Testis (tissue), 2 donors: ENCODE results near the gene NAA20.

Experiments
- POLR2A ChIP-seq: fragments of 450-650 bp; IDR thresholded peaks from one replicate; pipeline ENCODE4 v1.6.1; 2017; ENCODE audit warnings: antibody characterized with exemption, mild to moderate bottlenecking, moderate library complexity
- TF ChIP-seq, protein P1 (sequence below), 3 experiments: fragments of 450-650 bp in 2 of 3; fragments of 200-600 bp in 1 of 3; sonication (generic) in 1 of 3; IDR thresholded peaks; one replicate each; pipeline ENCODE4 v1.5.1; 2016 to 2019; ENCODE audit warnings: antibody characterized with exemption in 3 of 3, mild to moderate bottlenecking in 2 of 3, moderate library complexity in 1 of 3

DNA sequence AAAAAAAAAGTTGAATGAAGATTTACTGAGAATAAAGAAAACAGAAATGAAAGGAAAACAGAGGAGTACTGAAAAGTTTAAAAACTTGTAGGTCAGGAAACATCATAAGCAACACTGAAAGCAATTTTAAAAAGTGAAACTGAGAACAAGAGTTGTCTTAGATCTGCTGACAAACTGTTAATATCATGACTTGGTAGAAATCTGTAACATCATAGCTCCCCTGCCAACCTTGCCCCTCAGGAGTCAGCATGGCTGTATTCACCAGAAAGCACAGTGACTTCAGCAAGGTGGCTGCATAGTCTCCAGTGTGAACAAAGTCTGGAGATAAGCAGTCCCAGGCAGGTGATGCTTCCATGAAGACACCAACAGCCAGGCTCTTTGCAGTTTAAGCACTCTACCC, 5.3 kb downstream of the NAA20 start:
- TF ChIP-seq, protein P1, sequence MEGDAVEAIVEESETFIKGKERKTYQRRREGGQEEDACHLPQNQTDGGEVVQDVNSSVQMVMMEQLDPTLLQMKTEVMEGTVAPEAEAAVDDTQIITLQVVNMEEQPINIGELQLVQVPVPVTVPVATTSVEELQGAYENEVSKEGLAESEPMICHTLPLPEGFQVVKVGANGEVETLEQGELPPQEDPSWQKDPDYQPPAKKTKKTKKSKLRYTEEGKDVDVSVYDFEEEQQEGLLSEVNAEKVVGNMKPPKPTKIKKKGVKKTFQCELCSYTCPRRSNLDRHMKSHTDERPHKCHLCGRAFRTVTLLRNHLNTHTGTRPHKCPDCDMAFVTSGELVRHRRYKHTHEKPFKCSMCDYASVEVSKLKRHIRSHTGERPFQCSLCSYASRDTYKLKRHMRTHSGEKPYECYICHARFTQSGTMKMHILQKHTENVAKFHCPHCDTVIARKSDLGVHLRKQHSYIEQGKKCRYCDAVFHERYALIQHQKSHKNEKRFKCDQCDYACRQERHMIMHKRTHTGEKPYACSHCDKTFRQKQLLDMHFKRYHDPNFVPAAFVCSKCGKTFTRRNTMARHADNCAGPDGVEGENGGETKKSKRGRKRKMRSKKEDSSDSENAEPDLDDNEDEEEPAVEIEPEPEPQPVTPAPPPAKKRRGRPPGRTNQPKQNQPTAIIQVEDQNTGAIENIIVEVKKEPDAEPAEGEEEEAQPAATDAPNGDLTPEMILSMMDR (IDR thresholded peaks at IDR 0.05), result no peak
- TF ChIP-seq POLR2A, result no peak
